PFSK-1 (cell line): ENCODE data around the gene CSKMT.

Experiments
- POLR2AphosphoS5 ChIP-seq: IDR thresholded peaks from 2 replicates; pipeline ENCODE4 v1.6.1; 2012; ENCODE audit warnings: low read depth, mild to moderate bottlenecking, control low read depth, low read length, moderate library complexity
- REST ChIP-seq, 2 experiments: IDR thresholded peaks; 2 replicates each; pipeline versions ENCODE4 v1.6.1 to v1.8.0; 2011 to 2012; ENCODE audit warnings: low read depth in 2 of 2, low read length in 2 of 2, control low read depth in 1 of 2, inconsistent platforms in 1 of 2, mild to moderate bottlenecking in 1 of 2, moderate library complexity in 1 of 2; ENCODE audit not compliant: insufficient read depth in 1 of 2

GRCh38 chr11:62707277-62707861 is 42.3 kb downstream of the CSKMT start, which contains the start of the genes BSCL2 and GNG3:
- TF ChIP-seq REST (IDR thresholded peaks at IDR 0.05; ENCODE audit: insufficient read depth in 1 of 2, low read depth in 2 of 2, low read length in 2 of 2), result no peak
- TF ChIP-seq POLR2AphosphoS5, result no peak
